Right forelimb (tissue), 1 donor: ENCODE results near the gene PRDM16.

ENCODE experiments used
- DNase-seq: peaks from one replicate; pipeline ENCODE4 v3.0.0-alpha.2; 2018

PRDM16 gene

GRCh38 chr1:3188150-3188971 is 119.4 kb downstream of the PRDM16 start:
- DNase-seq: no peak

GRCh38 chr1:3190256-3191041 is 121.4 kb downstream of the PRDM16 start:
- DNase-seq: no peak

- no peak for DNase-seq
Measured at GRCh38 chr1:3192361-3192760, 123.4 kb downstream of the PRDM16 start.

- DNase-seq: no peak
Measured at GRCh38 chr1:3192825-3193224, 123.8 kb downstream of the PRDM16 start.

GRCh38 chr1:3193811-3194210 is 124.8 kb downstream of the PRDM16 start:
- no peak for DNase-seq

GRCh38 chr1:3194760-3195479 is 125.9 kb downstream of the PRDM16 start:
- DNase-seq: no peak

- no peak for DNase-seq
Measured at GRCh38 chr1:3195480-3195815, 126.4 kb downstream of the PRDM16 start.

- no peak for DNase-seq
Measured at GRCh38 chr1:3195966-3196515, 127.0 kb downstream of the PRDM16 start.

- no peak for DNase-seq
Measured at GRCh38 chr1:3196577-3197245, 127.7 kb downstream of the PRDM16 start.

- DNase-seq: no peak
Measured at GRCh38 chr1:3197781-3198316, 128.8 kb downstream of the PRDM16 start.

- DNase-seq: no peak
Measured at GRCh38 chr1:3198371-3199271, 129.6 kb downstream of the PRDM16 start.

GRCh38 chr1:3204725-3205124 is 135.7 kb downstream of the PRDM16 start:
- DNase-seq: no peak

GRCh38 chr1:3205815-3206214 is 136.8 kb downstream of the PRDM16 start:
- no peak for DNase-seq

- no peak for DNase-seq
Measured at GRCh38 chr1:3206696-3207095, 137.7 kb downstream of the PRDM16 start.

- no peak for DNase-seq
Measured at GRCh38 chr1:3207217-3207848, 138.3 kb downstream of the PRDM16 start.

GRCh38 chr1:3208819-3209200 is 139.8 kb downstream of the PRDM16 start:
- no peak for DNase-seq

- no peak for DNase-seq
Measured at GRCh38 chr1:3209201-3209600, 140.2 kb downstream of the PRDM16 start.

GRCh38 chr1:3211582-3212375 is 142.8 kb downstream of the PRDM16 start:
- no peak for DNase-seq

GRCh38 chr1:3212453-3213355 is 143.7 kb downstream of the PRDM16 start:
- no peak for DNase-seq
